Heart left ventricle (tissue), 13 donors: ENCODE results near the gene MAZ.

ENCODE experiments used
- CTCF ChIP-seq, 12 donors: fragments of 200-600 bp; sonication (generic) in 4 of 12; IDR thresholded peaks; one replicate each; pipeline versions ENCODE4 v1.5.0 to v1.8.0; 2018 to 2022; ENCODE audit warnings: antibody characterized with exemption in 12 of 12, mild to moderate bottlenecking in 5 of 12
- POLR2A ChIP-seq, 2 donors: fragments of 450-650 bp; IDR thresholded peaks; one replicate each; pipeline ENCODE4 v1.6.1; 2017; ENCODE audit warnings: antibody characterized with exemption in 2 of 2, mild to moderate bottlenecking in 2 of 2, moderate library complexity in 2 of 2
- donor health status: ischemic (EF 13 %, LVEDD 7.1; RV severe dilation, severe dysfunction).
- donor health status: DM: no; HTN: yes; CAD: no.
- donor health status: DM: no; HTN: no; CAD: no.
- donor health status: ischemic (EF 25% LVEDD 6.9; RV normal size, moderate dysfunction).
- donor health status: ischemic (EF 25% LVEDD 5.7; RV mildly dilated, moderate dysfunction).
- donor health status: ischemic (EF 35%, LVEDD 5.7; RV mildly dilated, moderate dysfunction).
- donor health status: nonischemic (EF 11% LVEDD 7.7; RV severe dilation, severe dysfunction).
- donor health status: DM: yes; HTN: yes; CAD: no.
- donor health status: PGD.
- donor health status: ischemic (EF 29% LVEDD 5.4; RV normal size, mild dysfunction).
- donor health status: nonischemic (EF 23%, LVEDD 6.1; RV moderate dilation, normal function).

DNA sequence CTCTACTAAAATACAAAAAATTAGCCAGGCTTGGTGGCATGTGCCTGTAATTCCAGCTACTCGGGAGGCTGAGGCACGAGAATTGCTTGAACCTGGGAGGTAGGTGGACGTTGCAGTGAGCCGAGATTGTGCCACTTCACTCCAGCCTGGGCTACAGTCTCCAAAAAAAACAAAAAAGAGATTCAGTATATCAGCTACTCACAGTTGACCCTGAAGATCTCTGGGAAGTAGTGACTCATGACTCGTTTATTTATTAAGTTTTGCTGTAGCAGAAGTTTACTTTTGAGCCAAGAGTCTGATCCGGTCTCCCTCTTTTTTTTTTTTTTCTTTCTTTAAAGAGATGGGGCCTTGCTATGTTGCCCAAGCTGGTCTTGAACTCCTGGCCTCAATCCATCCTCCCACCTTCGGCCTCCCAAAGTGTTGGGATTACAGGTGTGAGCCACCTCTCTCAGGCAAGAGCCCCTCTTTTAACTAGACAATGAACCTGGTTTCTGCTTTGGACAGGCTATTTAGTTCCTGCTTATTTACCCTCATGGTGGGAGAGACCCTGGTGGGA is 18.3 kb downstream of the MAZ start:
- TF ChIP-seq CTCF (IDR thresholded peaks at IDR 0.05) = no peak
- no peak for TF ChIP-seq POLR2A (IDR thresholded peaks at IDR 0.05)
